SK-N-SH treated with all-trans-retinoic acid at 6 μM for 48 hours (cell line): ENCODE data around the gene NXPE1.

Source experiments
- RARB ChIP-seq: fragments of 250-450 bp; sonication (Bioruptor Pico); IDR thresholded peaks from 2 replicates; pipeline ENCODE4 v1.8.0; 2021; ENCODE audit warnings: mild to moderate bottlenecking, moderate library complexity
- ZFP3 ChIP-seq: fragments of 250-450 bp; sonication (Bioruptor Pico); IDR thresholded peaks from 2 replicates; pipeline ENCODE4 v1.5.0; 2020; ENCODE audit warnings: mild to moderate bottlenecking, moderate library complexity
- ZFP30 ChIP-seq: fragments of 450-650 bp; formaldehyde crosslinking; IDR thresholded peaks from 2 replicates; pipeline ENCODE4 v1.5.0; 2022; ENCODE audit warnings: mild to moderate bottlenecking, moderate library complexity

DNA sequence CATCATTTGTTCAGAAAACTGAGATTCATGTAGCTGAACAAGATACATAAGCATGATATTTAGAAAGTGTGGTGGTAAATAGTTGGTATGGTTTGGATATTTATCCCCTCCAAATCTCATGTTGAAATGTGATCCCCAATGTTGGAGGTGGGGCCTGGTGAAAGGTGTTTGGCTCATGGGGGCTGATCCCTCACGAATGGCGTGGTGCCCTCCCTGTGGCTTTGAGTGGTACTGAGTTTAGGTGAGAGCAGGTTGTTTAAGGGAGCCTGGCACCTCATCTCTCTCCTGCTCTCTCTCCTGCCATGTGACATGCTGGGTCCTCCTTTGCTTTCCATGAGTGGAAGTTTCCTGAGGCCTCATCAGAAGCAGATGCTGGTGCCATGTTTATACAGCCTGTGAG lies 48.1 kb downstream of the NXPE1 start:
- TF ChIP-seq ZFP3 (CRISPR knock-in tag): no peak
- no peak for TF ChIP-seq ZFP30 (CRISPR knock-in tag)
- no peak for TF ChIP-seq RARB (CRISPR knock-in tag)
